ENCODE measurements around the gene ZNF317. TPM values are rescaled to one million over a fixed set of nuclear protein-coding genes. Genes with fewer than 3 reads are reported as not detected.

The ZNF317 gene
- total RNA-seq, 2 experiments from 2014 or later = 26.5 to 37.4 TPM

DNA sequence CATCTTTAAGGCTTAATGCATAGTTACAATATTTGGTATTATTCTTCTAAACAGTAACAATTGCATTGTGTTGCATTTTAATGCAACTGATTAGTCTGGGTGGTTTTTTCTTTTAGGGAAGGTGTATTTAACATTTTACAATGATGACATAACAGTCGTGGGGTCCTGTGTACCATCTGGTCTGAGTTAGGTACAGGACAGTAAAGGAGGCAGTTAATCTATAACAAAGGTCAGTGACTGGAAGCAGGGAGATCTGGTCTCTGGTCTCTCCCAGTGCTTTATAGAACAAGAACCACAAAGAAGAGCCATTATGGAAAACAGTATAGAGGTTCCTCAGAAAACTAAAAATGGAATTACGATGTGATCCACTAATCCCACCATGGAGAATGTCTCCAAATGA, 30.2 kb upstream of the ZNF317 start:
- no peaks in the 10 kb centered on the region for H3K4me1 ChIP-seq (ENCODE audit: insufficient read depth, low read length, poor library complexity, severe bottlenecking)
- BruUV-seq (replicated peaks) = no TSS peak
- TF ChIP-seq, protein P1, sequence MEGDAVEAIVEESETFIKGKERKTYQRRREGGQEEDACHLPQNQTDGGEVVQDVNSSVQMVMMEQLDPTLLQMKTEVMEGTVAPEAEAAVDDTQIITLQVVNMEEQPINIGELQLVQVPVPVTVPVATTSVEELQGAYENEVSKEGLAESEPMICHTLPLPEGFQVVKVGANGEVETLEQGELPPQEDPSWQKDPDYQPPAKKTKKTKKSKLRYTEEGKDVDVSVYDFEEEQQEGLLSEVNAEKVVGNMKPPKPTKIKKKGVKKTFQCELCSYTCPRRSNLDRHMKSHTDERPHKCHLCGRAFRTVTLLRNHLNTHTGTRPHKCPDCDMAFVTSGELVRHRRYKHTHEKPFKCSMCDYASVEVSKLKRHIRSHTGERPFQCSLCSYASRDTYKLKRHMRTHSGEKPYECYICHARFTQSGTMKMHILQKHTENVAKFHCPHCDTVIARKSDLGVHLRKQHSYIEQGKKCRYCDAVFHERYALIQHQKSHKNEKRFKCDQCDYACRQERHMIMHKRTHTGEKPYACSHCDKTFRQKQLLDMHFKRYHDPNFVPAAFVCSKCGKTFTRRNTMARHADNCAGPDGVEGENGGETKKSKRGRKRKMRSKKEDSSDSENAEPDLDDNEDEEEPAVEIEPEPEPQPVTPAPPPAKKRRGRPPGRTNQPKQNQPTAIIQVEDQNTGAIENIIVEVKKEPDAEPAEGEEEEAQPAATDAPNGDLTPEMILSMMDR (conservative IDR thresholded peaks at IDR 0.05; ENCODE audit: low read length) = no peak
- TF ChIP-seq EZH2phosphoT487 (IDR thresholded peaks at IDR 0.05; ENCODE audit: borderline replicate concordance, low read depth, low read length) = no peak
- no peak overlapping the region for H3K27ac ChIP-seq (ENCODE audit: low read depth, low read length, poor library complexity, severe bottlenecking)
- intact Hi-C loops (cut with micrococcal nuclease; ENCODE audit: unreplicated experiment) = no loop called here
- no peaks in the 10 kb centered on the region for H3K9me2 ChIP-seq (ENCODE audit: insufficient read depth, low read length)
- H3K9me3 ChIP-seq (ENCODE audit: low read length) = no peaks in the 10 kb centered on the region
- H3K4me2 ChIP-seq (ENCODE audit: low read length) = no peak overlapping the region
- H3K4me3 ChIP-seq (ENCODE audit: low read depth, low read length, poor library complexity, severe bottlenecking) = no peak overlapping the region
- H4K20me1 ChIP-seq (ENCODE audit: insufficient read depth, low read length) = no peaks in the 10 kb centered on the region
- H3K79me2 ChIP-seq (ENCODE audit: insufficient read depth, low read depth, low read length) = no peaks in the 10 kb centered on the region
- H3K36me3 ChIP-seq (ENCODE audit: insufficient read depth, low read length) = no peaks in the 10 kb centered on the region
- ChIA-PET POLR2A (no interaction called here), CTCF (ENCODE audit: unreplicated experiment) (no interaction called here)
- no peak overlapping the region for H2AFZ ChIP-seq (ENCODE audit: low read length)
- no peak for DNase-seq (ENCODE audit: low spot score)

DNA sequence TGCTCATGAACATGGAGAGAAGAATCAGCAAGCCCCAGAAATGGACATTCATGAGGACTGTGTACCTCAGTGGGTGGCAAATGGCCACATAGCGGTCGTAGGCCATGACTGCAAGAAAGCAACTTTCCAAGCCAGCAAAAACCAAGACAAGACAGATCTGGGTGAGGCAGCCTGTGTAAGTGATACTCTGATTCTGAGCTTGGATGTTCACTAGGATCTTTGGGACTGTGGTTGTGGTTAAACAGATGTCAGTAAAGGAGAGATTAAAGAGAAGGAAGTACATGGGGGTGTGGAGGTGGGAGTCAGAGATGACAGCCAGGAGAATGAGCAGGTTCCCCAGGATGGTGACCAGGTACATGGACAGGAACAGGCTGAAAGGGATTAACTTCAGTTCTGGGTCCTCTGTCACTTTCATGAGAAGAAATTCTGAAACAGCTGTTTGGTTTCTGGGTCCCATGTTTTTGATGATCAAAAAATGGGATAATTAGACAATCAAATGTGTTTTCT, 24.8 kb upstream of the ZNF317 start, which contains the start of gene OR7G1:
TSS of gene OR7G1 (minus strand) at position 457 of the 507 bp plus-strand sequence. CDS start at position 457, 0 bp downstream.
- Histone ChIP-seq H2AFZ (ENCODE audit: low read length) (no peak within 1 kb of the TSS), H3K4me1 (ENCODE audit: insufficient read depth, low read length, poor library complexity, severe bottlenecking) (no peaks in the 10 kb centered on the region), H3K4me3 (ENCODE audit: low read depth, low read length, poor library complexity, severe bottlenecking) (no peak within 1 kb of the TSS), H3K4me2 (ENCODE audit: low read length) (no peak within 1 kb of the TSS), H4K20me1 (ENCODE audit: insufficient read depth, low read length) (no peaks in the 10 kb centered on the region), H3K9me3 (ENCODE audit: low read length) (no peaks in the 10 kb centered on the region), H3K9me2 (ENCODE audit: insufficient read depth, low read length) (no peaks in the 10 kb centered on the region), H3K79me2 (ENCODE audit: insufficient read depth, low read depth, low read length) (no peaks in the 10 kb centered on the region), H3K36me3 (ENCODE audit: insufficient read depth, low read length) (no peaks in the 10 kb centered on the region), H3K27ac (ENCODE audit: low read depth, low read length, poor library complexity, severe bottlenecking) (no peak within 1 kb of the TSS)
- POLR2A ChIA-PET = interaction anchor here (0.7 kb wide), 1 partner anchor 706 kb away, joined by 3 read pairs; no protein-coding TSS in a partner anchor
- no peak for TF ChIP-seq EZH2phosphoT487 (IDR thresholded peaks at IDR 0.05; ENCODE audit: borderline replicate concordance, low read depth, low read length)
- TF ChIP-seq, protein P1 (conservative IDR thresholded peaks at IDR 0.05; ENCODE audit: low read length) = no peak
- DNase-seq (ENCODE audit: low spot score) = no peak
- no TSS peak for BruUV-seq (replicated peaks)
- CTCF ChIA-PET (ENCODE audit: unreplicated experiment) = no interaction called here
- intact Hi-C loops (cut with micrococcal nuclease; ENCODE audit: unreplicated experiment) = no loop called here

DNA sequence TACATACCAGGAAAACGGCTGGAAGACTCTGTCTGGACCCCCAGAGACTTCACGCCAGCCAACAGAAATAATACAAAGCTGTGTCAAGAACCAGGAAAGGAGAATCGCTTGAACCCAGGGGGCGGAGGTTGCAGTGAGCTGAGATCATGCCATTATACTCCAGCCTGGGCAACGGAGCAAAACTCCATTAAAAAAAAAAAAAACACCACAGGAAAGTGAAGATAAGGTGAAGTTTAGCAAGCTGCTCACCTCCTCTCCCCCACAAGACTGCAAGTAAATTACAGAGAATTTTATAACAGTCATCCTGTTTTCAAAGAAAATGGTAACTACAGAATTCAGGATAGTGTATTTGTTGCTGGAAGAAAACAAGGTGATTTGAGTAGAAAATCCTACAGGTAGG, 23.6 kb upstream of the ZNF317 start:
- no peaks in the 10 kb centered on the region for H4K20me1 ChIP-seq (ENCODE audit: insufficient read depth, low read length)
- BruUV-seq (replicated peaks) = no TSS peak
- H3K36me3 ChIP-seq (ENCODE audit: insufficient read depth, low read length) = no peaks in the 10 kb centered on the region
- H3K79me2 ChIP-seq (ENCODE audit: insufficient read depth, low read depth, low read length) = no peaks in the 10 kb centered on the region
- POLR2A ChIA-PET = interaction anchor here (0.6 kb wide), 1 partner anchor 466 kb away, joined by 3 read pairs; no protein-coding TSS in a partner anchor
- no peaks in the 10 kb centered on the region for H3K4me1 ChIP-seq (ENCODE audit: insufficient read depth, low read length, poor library complexity, severe bottlenecking)
- H3K9me2 ChIP-seq (ENCODE audit: insufficient read depth, low read length) = no peaks in the 10 kb centered on the region
- no peak overlapping the region for H3K4me2 ChIP-seq (ENCODE audit: low read length)
- no peak overlapping the region for H2AFZ ChIP-seq (ENCODE audit: low read length)
- intact Hi-C loops (cut with micrococcal nuclease; ENCODE audit: unreplicated experiment) = no loop called here
- no peaks in the 10 kb centered on the region for H3K9me3 ChIP-seq (ENCODE audit: low read length)
- DNase-seq (ENCODE audit: low spot score) = no peak
- no peak overlapping the region for H3K27ac ChIP-seq (ENCODE audit: low read depth, low read length, poor library complexity, severe bottlenecking)
- no peak overlapping the region for H3K4me3 ChIP-seq (ENCODE audit: low read depth, low read length, poor library complexity, severe bottlenecking)
- no peak for TF ChIP-seq EZH2phosphoT487 (IDR thresholded peaks at IDR 0.05; ENCODE audit: borderline replicate concordance, low read depth, low read length)
- TF ChIP-seq, protein P1 (conservative IDR thresholded peaks at IDR 0.05; ENCODE audit: low read length) = no peak
- CTCF ChIA-PET (ENCODE audit: unreplicated experiment) = no interaction called here
